GM19240 (cell line): ENCODE data around the gene CTCF.

Experiments
- DNase-seq: peaks from one replicate; pipeline ENCODE4 v3.0.0; 2011; ENCODE audit warnings: low spot score; ENCODE audit not compliant: insufficient read length

CTCF gene

DNA sequence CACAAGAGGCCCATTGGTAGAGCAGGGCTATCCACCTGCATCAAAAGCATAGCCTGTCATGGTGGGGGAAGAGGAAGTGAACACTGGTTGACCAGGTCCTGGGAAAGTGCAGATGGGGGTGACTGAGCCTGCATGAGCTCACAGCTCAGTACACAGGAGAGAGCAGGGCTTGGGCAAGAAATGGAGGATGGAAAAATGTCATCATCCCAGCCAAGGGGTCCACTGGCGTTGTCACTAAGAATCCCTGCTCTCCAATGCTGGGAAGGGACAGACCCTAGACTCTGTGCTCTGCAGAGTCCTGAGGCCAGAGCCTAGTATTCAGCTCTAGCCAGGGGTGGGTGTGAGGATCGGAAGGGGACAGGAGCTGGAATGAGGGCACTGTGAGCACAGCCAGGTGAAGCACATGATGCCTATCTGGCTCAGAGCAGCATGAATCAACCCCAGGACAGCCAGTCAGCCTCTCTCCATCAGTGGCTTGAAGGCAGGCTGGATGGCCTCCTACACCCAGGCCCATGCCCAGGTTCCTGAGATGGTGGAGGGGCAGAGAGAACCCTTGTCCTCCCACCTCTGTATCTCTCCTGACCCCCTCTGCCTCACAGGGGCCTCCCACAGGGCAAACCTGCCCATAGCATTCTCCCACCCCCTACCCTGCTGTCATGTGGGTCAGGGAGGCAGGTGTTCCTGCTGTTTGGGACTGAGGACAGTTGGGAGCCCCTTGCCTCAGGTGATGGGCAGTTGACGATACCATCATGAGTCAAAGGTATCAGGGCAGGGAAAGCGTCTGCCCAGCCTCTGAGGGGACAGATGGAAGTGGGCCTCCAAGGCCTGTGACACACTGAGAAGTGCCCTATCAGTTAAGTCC lies 13.8 kb upstream of the CTCF start:
- DNase-seq, result no peak

DNA sequence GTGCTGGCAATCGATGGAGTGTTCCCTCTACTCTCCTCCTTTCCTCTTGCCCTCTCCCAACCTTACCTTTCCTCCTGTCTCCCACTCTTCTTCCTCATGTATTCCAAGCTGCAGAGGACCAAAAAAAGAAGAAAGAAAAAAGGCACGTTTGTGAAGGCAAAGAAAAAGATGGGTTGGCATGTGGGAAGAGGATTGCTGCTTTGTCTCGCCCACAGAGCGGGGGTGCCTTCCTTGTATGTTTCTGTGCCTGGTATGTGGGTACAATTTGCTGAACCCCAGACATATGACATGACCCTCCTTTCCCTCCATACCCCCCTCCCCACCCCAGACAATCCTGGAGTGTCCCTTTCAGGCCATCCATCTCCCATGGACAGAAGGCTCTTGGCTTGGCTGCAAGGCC lies 13.1 kb upstream of the CTCF start:
- no peak for DNase-seq

DNA sequence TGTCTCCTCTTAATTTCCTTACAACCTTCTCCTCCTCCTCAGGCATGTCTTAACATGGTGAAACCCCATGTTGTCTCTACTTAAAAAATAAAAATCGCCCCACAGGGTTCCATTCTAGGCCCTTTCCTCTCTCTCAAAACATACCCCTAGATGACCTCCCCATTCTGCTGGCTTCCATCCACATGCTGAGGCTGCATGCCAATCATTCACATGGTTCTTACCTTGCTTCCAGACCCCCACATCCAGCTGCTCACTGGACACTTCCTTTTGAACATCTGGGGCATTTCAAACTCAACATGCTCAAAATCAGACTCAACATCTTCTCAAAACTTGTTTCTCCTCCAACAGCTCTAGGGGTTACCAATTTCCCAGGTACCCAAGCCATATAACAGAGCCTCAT lies 12.4 kb upstream of the CTCF start:
- no peak for DNase-seq

DNA sequence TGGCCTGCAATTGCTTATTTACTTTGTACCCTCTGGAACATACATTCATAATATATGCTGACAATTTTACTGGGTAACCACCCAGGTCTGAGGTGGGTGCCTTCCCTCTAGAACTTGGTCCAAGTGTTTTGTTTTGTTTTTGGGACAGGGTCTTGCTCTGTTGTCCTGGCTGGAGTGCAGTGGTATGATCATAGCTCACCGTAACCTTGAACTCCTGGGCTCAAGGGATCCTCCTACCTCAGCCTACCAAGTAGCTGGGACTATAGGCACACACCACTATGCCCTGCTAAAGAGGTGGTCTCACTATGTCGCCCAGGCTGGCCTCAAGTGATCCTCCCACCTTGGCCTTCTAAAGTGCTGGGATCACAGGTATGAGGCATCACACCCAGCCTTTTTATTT lies 11.2 kb upstream of the CTCF start:
- no peak for DNase-seq

DNA sequence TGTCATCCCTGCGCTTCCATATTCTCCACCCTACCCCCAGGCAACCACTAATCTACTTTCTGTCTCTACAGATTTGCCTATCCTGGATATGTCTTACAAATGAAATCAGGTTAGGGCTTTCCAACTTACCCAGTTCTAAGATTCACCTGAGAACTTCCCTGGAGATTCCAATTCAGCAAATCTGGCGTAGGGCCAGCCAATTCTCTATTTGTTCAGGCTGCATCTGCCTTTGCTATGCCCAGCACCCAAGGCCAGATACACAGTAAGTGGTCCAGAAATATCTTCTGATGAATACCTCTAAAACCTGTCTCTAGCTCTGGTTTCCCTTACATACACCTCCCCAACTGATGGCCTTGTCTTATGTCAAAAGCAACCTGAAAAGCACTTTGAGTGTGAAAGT lies 10.4 kb upstream of the CTCF start:
- no peak for DNase-seq

- DNase-seq, result no peak
Measured at GRCh38 chr16:67552476-67552875, 9.8 kb upstream of the CTCF start.

DNA sequence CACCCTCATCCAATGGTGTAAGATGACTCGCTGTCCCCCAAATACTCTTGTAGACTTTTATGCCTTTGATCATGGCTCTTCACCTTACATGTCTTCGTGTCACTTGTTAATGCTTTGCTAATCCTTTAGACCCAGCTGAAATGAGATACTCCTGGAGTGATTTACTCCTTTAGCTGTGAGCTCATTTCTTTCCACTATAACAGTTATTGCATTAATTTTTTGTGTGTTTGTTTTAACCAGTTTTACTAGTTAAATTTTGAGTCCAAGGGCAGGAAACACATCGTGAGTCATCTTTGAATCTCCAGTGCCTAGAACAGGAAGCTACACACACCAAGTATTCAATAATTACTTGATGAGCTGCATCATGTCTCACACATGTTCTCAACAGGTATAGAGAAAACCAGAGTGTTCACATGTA lies 6.5 kb upstream of the CTCF start:
- DNase-seq, result no peak

- DNase-seq, result no peak
Measured at GRCh38 chr16:67558859-67559258, 3.5 kb upstream of the CTCF start.

- no peak for DNase-seq
Measured at GRCh38 chr16:67560827-67561342, 1.4 kb upstream of the CTCF start.

DNA sequence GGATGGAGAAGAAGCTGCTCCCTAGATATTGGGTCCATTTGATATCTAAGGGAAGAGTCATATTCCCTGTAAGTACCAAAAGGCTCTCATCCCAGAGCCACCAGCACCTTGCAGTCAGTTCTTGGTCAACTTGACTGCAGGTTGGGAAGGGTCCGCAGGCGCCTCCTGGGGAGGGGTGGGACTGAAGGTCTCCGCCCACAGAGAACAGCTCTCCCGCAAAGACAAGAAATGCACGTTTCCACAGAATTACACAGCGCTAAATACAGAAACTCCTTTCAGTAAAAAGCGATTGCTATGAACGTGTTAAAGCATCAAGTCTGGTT lies 864 bp upstream of the CTCF start:
- no peak for DNase-seq

GRCh38 chr16:67561824-67562525 lies 351 bp upstream of the CTCF start:
- DNase-seq, result no peak

GRCh38 chr16:67562918-67563707 lies 787 bp downstream of the CTCF start:
- DNase-seq, result no peak

DNA sequence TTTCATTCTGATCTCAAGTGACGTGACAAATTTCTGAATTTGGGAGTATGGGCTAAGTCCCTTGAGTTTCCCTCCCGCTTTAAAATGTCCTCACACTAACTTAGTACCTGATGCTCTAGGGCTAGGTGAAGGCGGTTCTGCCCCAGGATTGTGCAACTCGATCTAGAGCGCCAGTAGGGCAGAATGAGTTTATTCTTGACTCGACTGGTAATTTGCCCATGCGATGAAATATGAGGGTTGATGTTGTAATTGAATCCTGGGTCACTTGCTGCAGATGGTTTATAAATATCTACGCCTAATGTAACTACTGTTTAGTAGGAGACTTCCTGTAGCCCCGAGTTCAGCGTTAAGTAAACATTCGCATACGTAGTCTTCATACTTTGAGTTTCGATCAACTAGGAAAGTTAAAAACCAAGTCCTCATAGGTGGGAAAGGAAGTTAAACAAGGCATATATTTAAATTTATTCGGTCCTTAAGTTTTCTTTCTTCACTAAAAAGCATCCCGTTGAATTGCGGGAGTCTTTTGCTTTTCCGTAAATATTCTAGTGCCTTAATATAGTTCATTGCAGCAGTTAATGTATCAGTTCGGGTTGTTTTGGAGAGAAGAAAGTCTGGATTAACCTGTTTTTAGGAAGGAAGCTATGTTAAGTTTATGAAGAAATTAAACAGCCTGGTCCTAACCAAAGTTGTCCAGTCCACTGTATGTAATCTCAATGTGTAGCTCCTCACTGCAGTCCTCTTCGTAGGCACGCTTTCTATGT lies 1.6 kb downstream of the CTCF start:
- DNase-seq, result no peak

DNA sequence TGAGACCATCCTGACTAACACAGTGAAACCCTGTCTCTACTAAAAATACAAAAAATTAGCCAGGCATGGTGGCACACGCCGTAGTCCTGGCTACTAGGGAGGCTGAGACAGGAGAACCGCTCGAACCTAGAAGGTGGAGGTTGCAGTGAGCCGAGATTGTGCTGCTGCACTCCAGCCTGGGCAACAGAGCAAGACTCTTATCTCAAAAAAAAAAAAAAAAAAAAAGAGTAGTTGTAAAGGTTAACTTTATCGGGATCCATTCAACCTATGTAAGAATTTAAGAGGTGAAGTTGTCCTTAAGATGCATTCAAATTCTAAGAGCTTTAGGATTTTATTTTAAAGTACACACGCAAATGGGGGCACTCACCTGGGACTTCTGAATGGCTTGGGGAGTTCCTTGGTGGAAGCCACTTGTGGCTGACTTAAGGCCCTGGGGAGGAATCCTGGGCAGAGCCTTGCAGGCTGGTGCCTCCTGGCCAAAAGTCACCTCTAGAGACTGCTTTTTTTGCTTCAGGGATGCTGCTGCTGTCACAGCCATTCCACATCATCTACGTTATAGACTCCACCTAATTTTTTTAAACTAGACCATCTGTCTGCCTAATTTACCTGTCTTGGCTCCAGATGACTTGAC lies 3.3 kb downstream of the CTCF start:
- no peak for DNase-seq

- no peak for DNase-seq
Measured at GRCh38 chr16:67571464-67571863, 9.1 kb downstream of the CTCF start.

DNA sequence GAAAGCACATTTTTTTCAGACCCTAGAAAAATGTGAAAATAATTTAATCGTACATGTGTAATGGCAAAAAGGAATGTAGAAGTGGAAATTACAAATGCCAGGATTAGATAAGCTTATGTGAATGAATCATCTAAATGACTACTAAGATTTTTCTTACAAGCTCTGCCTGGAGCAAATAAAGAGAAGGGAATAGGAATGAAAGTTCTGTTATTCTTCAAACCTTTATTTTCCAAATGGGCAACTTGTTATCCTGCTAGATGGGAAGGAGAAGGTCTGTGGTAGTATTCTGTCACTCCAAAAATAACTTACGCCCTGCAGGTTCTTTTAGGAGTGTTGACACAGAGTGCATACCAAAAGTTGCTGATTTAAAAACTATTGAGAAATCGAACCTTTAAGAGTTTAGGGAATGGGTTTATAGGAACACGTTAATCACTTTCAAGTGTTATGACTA lies 9.7 kb downstream of the CTCF start:
- DNase-seq, result no peak

DNA sequence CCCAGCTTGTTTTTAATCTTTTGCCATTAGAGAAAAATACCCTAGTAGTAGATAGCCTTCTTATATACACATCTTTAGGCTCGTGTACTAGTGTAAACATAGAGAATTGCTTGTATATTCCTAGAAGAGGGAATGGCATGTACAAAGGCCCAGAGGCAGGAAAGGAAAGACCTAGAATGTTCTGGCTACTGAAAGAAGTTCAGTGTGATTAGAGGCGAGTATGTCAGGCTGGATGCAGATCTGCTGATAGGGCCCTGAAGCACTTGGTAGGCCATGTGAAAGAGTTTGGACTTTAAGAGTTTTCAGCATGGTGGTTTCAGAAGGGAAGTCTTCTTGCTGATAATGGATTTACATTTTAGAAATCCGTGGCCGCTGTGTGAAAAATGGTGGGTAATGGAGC lies 17.4 kb downstream of the CTCF start:
- no peak for DNase-seq

DNA sequence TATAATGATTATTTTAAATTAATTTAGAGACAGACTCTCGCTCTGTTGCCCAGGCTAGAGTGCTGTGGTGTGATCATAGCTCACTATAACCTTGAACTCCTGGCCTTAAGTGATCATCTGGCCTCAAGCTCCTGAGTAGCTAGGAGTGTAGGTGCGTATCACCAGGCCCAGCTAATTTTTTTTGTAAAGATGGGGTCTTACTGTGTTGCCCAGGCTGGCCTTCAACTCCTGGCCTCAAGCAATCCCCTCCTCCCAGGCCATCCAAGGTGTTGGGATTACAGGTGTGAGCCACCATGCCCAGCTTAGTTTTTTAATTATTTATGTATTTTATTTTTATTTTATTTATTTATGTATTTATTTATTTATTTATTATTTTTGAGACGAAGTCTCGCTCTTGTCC lies 17.9 kb downstream of the CTCF start:
- no peak for DNase-seq

DNA sequence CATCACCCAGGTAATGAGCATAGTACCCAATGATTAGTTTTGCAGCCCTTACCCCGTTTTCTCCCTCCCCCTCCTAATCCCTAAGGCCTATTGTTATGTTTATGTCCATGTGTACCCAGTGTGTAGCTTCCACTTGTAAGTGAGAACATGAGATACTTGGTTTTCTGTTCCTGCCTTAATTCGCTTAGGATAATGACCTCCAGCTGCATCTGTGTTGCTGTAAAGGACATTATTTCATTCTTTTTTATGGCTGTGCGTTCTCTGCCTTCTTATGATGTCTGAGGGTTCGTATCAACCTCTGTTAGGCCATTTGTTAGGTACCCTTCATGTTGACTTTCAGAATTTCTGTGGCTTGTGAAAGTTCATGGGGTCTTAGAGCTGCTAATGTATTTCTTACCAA lies 31.0 kb downstream of the CTCF start:
- DNase-seq, result no peak

GRCh38 chr16:67593701-67594100 lies 31.4 kb downstream of the CTCF start:
- no peak for DNase-seq
